ENCODE data around the gene TEP1.

GRCh38 chr14:20384886-20385285, 28.4 kb downstream of the TEP1 start:
- TF ChIP-seq EZH2 (IDR thresholded peaks at IDR 0.05; ENCODE audit: insufficient read depth, poor library complexity, severe bottlenecking), result no peak
- TF ChIP-seq EZH2phosphoT487 (IDR thresholded peaks at IDR 0.05; ENCODE audit: insufficient read depth, low read depth), result no peak

Measured in GM23248 (cell line).